ENCODE measurements around the gene CDC34. TPM values are rescaled to one million over a fixed set of nuclear protein-coding genes. Genes with fewer than 3 reads are reported as not detected.

The CDC34 gene
- total RNA-seq, 4 donors from 2014 or later, result 48.3 to 90.3 (median 72.9) TPM

DNA sequence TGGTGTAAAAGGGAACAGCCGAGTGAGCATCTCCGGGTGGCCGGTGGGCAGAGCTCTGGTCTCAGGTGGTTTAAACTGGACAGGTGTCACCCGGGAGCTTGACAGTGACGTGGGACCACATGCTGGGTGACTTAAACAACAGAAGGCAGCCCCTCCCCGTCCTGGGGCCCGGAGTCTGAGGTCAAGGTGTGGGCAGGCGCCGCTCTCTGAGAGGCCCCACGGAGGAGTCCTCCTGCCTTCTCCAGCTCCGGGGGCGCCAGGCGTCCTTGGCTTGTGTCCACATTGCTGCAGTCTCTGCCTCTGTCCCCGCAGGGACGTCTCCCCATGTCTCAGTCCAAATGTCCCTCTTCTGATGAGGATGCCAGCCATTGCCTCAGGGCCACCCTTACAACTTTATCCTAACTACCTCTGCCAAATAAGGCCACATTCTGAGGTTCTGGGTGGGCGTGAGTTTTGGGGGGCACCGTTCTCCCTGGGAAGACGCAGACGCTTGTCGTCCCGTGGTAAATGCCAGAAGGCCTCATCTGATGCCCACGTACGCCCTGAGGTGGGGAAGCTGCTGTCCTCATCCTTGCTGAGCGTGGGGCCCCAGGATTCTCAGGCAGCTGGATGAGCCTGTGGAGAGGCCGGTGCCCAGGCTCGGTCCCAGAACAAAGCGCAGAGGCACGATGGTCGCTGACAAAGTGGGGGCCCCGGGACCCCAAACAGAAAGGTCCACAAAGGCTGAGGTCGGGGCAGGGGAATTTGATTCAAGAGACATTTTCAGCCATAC lies 25.2 kb downstream of the CDC34 start:
- H3K9me3 ChIP-seq, result no peaks in the 10 kb centered on the region
- H3K27me3 ChIP-seq, result no peaks in the 10 kb centered on the region
- peaks cover 10% of the 10 kb centered on the region for H3K4me1 ChIP-seq
- WGBS, result 74% methylated on average over 23 of the region's 31 CpGs
- H3K4me3 ChIP-seq, result no peak overlapping the region
- TF ChIP-seq EP300 (IDR thresholded peaks at IDR 0.05) (no peak), POLR2AphosphoS5 (IDR thresholded peaks at IDR 0.05) (no peak), POLR2A (IDR thresholded peaks at IDR 0.05) (no peak)
- TF ChIP-seq, protein P1, sequence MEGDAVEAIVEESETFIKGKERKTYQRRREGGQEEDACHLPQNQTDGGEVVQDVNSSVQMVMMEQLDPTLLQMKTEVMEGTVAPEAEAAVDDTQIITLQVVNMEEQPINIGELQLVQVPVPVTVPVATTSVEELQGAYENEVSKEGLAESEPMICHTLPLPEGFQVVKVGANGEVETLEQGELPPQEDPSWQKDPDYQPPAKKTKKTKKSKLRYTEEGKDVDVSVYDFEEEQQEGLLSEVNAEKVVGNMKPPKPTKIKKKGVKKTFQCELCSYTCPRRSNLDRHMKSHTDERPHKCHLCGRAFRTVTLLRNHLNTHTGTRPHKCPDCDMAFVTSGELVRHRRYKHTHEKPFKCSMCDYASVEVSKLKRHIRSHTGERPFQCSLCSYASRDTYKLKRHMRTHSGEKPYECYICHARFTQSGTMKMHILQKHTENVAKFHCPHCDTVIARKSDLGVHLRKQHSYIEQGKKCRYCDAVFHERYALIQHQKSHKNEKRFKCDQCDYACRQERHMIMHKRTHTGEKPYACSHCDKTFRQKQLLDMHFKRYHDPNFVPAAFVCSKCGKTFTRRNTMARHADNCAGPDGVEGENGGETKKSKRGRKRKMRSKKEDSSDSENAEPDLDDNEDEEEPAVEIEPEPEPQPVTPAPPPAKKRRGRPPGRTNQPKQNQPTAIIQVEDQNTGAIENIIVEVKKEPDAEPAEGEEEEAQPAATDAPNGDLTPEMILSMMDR (IDR thresholded peaks at IDR 0.05), result no peak
- DNase-seq (ENCODE audit: low spot score in 2 of 2), result no peak
- H3K36me3 ChIP-seq, result no peaks in the 10 kb centered on the region
- no peak overlapping the region for H3K27ac ChIP-seq

DNA sequence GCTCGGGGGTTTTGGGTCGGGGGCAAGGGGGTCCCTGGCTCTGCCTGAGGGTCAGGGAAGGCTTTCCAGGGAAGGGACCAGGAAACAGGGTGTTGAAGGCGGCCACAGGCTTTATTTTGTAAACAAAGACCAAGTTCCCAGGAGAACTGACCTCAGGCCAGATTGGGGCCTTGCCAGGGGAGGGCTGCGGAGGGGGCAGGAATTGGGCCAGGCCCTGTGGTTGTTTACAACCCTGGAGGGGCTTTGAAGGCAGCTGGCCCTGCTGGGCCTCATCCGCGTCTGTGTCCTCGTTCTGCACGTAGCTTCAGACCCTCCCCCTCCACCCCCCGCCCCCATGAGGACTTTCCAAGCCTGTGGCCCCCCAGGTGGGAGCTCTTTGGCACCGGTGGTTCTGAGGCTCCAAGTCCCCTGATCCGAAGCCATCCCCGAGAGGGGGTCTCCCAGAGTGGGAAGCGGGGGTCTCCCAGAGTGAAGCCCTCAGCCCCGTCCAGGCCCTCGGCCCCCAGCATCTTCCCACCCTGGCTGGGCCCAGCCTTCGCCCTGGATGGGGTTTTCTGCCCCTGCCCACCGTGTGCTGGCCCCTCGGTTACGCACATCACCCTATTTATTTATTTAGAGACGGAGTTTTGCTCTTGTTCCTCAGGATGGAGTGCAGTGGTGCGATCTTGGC lies 27.3 kb downstream of the CDC34 start:
- no peaks in the 10 kb centered on the region for H3K27me3 ChIP-seq
- no peaks in the 10 kb centered on the region for H3K36me3 ChIP-seq
- H3K27ac ChIP-seq, result no peak overlapping the region
- no peak for DNase-seq (ENCODE audit: low spot score in 2 of 2)
- peaks cover 10% of the 10 kb centered on the region for H3K4me1 ChIP-seq
- H3K9me3 ChIP-seq, result no peaks in the 10 kb centered on the region
- 71% methylated on average over 8 of the region's 21 CpGs for WGBS
- TF ChIP-seq POLR2A (IDR thresholded peaks at IDR 0.05) (no peak), POLR2AphosphoS5 (IDR thresholded peaks at IDR 0.05) (no peak), EP300 (IDR thresholded peaks at IDR 0.05) (no peak)
- TF ChIP-seq, protein P1 (IDR thresholded peaks at IDR 0.05), result no peak
- H3K4me3 ChIP-seq, result no peak overlapping the region

DNA sequence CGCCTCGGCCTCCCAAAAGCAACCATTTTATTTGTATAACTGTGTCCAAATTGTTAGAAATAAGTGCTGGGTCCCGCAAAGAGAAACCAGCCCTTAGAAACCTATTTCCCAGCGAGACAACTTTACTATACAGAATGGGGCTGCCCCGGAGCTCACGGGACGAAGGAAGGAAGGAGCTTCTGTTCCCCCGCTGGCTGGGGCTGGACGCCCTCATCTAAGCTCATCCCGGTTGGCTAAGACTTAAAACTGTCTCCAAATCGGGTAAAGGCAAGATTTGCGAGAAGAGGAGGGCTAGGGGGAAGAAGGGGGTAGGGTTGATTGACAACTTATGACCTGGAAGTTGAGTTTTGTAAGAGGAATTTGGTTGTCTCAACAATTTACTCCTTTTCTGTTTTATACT lies 28.6 kb downstream of the CDC34 start:
- Histone ChIP-seq H3K36me3 (no peaks in the 10 kb centered on the region), H3K4me3 (no peak overlapping the region), H3K9me3 (no peaks in the 10 kb centered on the region), H3K27ac (no peak overlapping the region), H3K27me3 (no peaks in the 10 kb centered on the region), H3K4me1 (peaks cover 10% of the 10 kb centered on the region)
- no peak for DNase-seq (ENCODE audit: low spot score in 2 of 2)
- TF ChIP-seq, protein P1 (IDR thresholded peaks at IDR 0.05), result no peak
- no peak for TF ChIP-seq POLR2A (IDR thresholded peaks at IDR 0.05)
- no peak for TF ChIP-seq POLR2AphosphoS5 (IDR thresholded peaks at IDR 0.05)
- no peak for TF ChIP-seq EP300 (IDR thresholded peaks at IDR 0.05)
- WGBS, result 77% methylated on average over 12 of the region's 12 CpGs

DNA sequence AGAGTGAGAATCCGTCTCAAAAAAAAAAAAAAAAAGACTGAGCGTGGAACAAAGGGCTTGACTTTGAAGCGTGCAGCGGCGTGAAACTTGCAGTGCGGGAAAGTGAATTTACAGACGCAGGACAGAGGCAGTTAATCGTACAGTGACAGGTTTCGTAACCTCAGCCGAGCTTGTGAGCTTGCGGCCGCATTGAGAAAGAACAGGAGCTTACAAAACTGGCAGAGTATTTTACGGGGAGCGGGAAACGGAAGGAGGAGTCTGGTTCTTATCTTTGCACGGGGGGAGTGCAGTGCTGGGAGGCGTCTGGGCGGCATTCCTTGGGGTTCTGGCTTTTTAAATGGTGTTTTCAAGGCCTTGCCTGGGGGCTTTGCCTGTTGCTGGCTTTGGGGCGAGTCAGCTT lies 34.8 kb downstream of the CDC34 start:
- Histone ChIP-seq H3K4me1 (peaks cover 7% of the 10 kb centered on the region), H3K9me3 (no peaks in the 10 kb centered on the region), H3K36me3 (no peaks in the 10 kb centered on the region), H3K4me3 (no peak overlapping the region), H3K27ac (no peak overlapping the region), H3K27me3 (no peaks in the 10 kb centered on the region)
- WGBS, result 17% methylated on average over 19 of the region's 19 CpGs
- TF ChIP-seq POLR2A (IDR thresholded peaks at IDR 0.05), result no peak
- TF ChIP-seq POLR2AphosphoS5 (IDR thresholded peaks at IDR 0.05), result no peak
- TF ChIP-seq EP300 (IDR thresholded peaks at IDR 0.05), result no peak
- TF ChIP-seq, protein P1 (IDR thresholded peaks at IDR 0.05), result no peak
- DNase-seq (ENCODE audit: low spot score in 2 of 2), result peak in 1 of 2 donors; percentile 61

DNA sequence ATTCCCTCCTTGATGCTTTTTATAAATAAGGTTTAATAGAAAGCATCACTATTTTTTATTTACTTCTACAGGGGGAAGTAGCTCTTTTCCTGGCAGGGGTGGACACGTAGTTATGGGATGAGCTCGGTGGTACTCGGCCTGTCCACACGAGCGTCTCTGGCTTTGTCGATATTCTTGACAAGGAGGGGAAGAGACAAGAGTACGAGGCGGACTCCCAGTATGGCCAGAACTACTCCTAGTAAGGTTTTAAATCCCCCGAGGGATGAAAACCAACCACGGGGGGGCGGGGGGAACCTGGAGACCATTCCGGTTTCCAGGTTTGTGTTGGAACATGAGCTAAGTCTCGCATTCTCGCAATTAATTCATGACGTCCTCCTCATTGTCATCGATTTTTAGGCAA lies 35.3 kb downstream of the CDC34 start:
- H3K27me3 ChIP-seq, result no peaks in the 10 kb centered on the region

More for the DNA sequence above, 35.3 kb downstream of the CDC34 start:
- H3K27ac ChIP-seq, result no peak overlapping the region
- no peak for DNase-seq (ENCODE audit: low spot score in 2 of 2)
- TF ChIP-seq POLR2A (IDR thresholded peaks at IDR 0.05), result no peak
- no peak for TF ChIP-seq EP300 (IDR thresholded peaks at IDR 0.05)
- TF ChIP-seq POLR2AphosphoS5 (IDR thresholded peaks at IDR 0.05), result no peak
- TF ChIP-seq, protein P1 (IDR thresholded peaks at IDR 0.05), result no peak
- H3K9me3 ChIP-seq, result no peaks in the 10 kb centered on the region
- H3K4me1 ChIP-seq, result peaks cover 12% of the 10 kb centered on the region
- H3K4me3 ChIP-seq, result no peak overlapping the region
- WGBS, result 47% methylated on average over 16 of the region's 16 CpGs
- no peaks in the 10 kb centered on the region for H3K36me3 ChIP-seq
